Stimulated activated CD8-positive, alpha-beta memory T cell treated with anti-CD3 and anti-CD28 coated beads, Interleukin-2, amount 100 ng/mL, for 1 hour (primary cell): ENCODE results near the gene SSH2.
"Not testable (repeated sequence)": the region's sequence is repeated elsewhere in the genome, so short reads cannot be mapped to it uniquely, and the experiment has no call there.

Source experiments
- DNase-seq, 2 donors: peaks; one replicate each; pipeline ENCODE4 v3.0.0-alpha.2; 2020; ENCODE audit warnings: low read depth in 2 of 2

Gene SSH2

GRCh38 chr17:29880031-29880430 is 50.0 kb downstream of the SSH2 start:
- DNase-seq, result no peak

- DNase-seq, result no peak
Measured at GRCh38 chr17:29874931-29875596, 55.0 kb downstream of the SSH2 start.

DNA sequence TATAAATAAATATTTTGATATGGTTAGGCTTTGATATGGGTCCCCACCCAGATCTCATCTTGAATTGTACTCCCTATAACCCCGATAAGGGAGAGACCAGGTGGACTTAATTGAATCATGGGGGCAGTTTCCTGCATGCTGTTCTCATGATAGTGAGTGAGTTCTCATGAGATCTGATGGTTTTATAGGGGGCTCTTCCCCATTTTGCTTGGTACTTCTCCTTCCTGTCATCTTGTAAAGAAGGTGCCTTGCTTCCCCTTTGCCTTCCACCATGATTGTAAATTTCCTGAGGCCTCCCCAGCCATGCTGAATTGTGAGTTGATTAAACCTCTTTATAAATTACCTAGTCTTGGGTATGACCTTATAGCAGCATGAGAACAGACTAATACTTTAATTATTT is 55.7 kb downstream of the SSH2 start:
- DNase-seq, result not testable (repeated sequence)

GRCh38 chr17:29873476-29873875 is 56.6 kb downstream of the SSH2 start:
- no peak for DNase-seq

DNA sequence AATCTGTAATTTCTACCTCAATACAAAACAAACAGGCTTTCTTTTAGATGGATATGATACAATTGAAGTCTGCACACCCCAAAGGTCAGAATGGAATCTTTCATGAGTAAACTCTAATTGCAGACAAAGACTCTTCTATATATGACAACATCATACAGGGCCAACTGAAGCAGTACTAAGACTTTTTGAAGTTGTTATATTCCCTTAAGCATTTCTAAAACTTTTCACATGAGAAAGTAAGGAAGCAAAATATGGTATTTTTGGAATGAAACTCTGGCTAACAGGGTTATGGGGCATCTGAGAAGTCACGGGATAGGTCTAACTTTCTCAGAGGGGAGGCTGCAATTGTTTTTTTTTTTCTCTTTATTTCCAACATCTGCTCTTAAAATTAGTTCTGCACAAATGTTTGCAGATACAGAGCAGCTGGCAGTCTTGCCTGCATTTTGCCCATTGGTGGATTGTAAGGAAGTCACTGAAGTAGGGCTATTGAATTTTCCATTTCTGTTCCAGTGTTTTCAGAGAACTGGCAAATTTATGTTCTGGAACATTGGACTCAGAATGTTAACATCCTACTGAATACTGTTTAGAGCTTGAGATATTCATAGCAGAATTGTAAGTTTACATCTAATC is 59.1 kb downstream of the SSH2 start:
- no peak for DNase-seq

DNA sequence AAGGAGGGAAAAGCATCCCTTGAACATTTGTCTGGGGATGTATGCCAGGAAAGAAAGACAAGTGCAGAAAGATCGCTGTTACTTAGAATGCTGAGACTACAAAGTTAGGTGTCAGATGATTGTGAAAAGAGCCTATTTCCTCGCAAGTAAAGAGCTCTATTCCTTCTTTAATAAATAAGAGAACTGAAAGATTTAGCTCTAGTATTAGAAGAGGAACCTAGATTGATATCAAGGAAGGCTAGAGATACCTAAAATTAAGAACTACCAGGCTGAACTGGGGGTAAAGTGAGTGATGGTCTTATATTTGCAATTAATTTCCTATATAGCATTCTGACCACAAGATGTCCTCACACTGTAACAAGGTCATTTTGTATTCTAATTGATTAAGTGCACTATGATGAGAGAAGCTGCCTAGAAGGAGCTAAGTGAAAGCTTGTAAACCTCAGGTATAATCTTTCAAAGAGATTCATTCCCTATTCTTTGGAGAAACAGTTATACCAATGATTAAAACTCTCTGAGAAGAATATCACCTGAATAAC is 62.3 kb downstream of the SSH2 start:
- DNase-seq, result no peak

DNA sequence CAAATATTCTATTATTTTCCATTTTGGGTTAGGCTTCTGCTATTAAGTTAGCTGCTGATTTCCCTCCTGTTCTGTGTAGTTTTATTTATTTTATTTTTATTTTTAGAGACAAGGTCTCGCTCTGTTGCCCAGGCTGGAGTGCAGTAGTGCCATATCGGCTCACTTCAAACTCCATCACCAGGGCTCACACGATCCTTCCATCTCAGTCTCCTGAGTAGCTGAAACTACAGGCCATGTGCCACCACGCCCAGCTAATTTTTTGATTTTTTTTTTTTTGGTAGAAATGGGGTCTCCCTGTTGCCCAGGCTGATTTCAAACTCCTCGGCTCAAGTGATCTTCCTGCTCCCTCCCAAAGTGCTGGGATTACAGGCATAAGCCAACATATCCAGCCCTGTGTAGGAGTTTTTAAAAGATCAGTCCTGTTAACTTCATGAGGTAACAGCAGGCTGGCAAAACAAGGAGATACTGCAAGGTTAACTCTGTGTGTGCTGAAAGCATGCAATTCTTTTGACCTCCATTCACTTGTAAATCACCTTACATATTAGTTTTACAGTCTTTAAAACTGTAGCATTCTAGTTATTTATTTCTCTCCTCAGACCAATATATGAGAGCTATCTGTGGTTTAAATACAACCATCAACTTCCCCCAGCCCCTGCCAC is 63.2 kb downstream of the SSH2 start:
- no peak for DNase-seq

- no peak for DNase-seq
Measured at GRCh38 chr17:29864615-29865014, 65.4 kb downstream of the SSH2 start.

- DNase-seq, result not testable (repeated sequence)
Measured at GRCh38 chr17:29864123-29864522, 65.9 kb downstream of the SSH2 start.

GRCh38 chr17:29862951-29863350 is 67.1 kb downstream of the SSH2 start:
- no peak for DNase-seq

- DNase-seq, result no peak
Measured at GRCh38 chr17:29862127-29862526, 67.9 kb downstream of the SSH2 start.

- not testable (repeated sequence) for DNase-seq
Measured at GRCh38 chr17:29859445-29859844, 70.6 kb downstream of the SSH2 start.

- DNase-seq, result no peak
Measured at GRCh38 chr17:29857823-29858222, 72.2 kb downstream of the SSH2 start.

DNA sequence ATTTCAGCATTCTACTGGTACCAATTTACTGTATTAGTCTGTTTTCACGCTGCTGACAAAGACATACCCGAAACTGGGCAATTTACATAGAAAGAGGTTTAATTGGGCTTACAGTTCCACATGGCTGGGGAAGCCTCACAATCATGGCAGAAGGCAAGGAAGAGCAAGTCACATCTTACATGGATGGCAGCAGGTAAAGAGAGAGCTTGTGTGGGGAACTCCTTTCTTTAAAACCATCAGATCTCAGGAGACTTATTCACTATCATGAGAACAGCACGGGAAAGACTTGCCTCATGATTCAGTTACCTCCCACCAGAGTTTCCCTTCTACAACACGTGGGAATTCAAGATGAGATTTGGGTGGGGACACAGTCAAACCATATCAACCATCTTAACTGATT is 72.9 kb downstream of the SSH2 start:
- not testable (repeated sequence) for DNase-seq

DNA sequence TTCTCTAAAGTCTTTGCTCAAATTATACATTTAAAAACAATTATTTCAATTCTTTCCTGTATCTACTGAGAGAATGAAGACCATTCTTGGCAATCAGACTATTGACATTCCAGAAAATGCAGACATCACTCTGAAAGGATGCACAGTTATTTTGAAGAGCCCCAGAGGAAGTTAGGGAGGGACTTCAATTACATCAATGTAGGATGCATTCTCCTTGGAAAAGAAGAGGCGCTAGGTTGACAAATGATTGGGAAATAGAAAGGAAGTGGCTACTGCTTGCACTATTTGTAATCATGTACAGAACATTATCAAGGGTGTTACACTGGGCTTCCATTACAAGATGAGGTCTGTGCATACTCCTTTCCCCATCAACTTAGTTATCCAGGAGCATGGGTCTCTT is 74.3 kb downstream of the SSH2 start:
- no peak for DNase-seq

DNA sequence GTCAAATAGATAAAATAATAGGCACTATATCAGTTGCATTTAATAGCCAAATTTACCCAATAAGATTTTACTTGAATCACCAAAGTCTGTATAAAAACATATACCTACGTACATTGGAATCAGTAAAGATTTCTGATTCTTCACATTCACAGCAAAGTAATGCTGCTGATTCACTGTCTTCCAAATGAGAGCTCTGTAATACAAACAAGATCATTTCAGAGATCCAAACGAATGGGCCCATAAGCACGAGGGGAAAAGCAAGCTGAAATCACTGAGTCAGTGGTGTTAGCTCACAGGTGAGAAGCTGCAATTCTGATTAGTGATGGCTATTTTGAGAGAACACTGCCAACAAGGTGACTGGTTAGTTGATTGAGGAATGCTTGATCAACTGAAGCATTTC is 81.3 kb downstream of the SSH2 start:
- no peak for DNase-seq

GRCh38 chr17:29847527-29848400 is 82.3 kb downstream of the SSH2 start:
- no peak for DNase-seq

DNA sequence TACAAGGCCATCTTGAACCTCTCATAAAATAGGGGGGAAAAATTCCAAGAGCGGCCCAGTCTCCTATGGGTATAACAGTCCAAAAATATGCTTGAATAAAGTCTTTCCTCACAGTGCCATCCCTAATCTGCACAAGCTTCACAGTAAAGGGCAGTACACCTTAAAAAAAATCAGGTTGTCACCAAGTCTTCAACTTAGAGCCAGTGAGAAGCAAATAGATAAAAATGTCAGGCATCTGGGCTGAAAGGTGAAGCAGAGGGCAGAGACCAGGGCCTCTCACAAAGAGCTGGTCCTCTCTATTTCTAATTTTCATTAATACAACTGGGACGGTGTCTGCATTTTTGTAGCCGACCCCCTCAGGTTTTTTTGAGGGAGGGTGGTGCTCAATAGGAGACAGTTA is 82.9 kb downstream of the SSH2 start:
- DNase-seq, result no peak

- no peak for DNase-seq
Measured at GRCh38 chr17:29846298-29846697, 83.7 kb downstream of the SSH2 start.

DNA sequence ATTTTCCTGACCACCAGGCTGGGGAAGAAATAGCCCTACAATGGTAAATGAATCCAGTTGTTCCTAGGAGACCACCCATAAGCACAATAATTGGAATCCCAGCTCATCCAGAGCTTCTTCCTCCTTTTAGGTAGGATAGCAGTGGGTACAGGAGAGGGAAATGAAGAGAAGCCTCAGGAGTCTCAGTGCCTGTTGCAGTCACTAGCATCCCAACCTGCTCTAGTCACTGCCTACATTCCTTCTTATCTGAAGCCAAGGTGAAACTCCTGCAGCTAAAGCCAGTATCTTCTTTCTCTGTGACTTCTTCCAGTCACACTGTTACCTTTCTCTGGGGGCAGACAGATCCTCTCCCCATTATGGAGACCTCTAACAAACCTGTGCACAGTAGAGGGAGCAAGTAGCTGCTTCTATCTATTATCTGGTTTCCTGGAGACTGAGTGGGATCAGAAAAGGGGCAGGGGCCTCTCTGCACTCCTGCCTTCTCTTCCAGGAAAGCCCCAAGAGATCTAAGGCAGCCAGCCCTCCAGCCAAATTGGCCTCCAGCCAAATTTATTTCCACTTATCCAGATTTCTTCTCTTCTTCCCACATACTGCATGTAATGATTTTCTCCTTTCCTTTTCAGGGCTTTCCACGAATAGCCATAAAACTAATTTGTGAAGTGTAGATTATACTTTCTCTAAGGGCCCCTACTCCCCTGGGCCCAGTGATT is 85.5 kb downstream of the SSH2 start:
- no peak for DNase-seq

- no peak for DNase-seq
Measured at GRCh38 chr17:29840884-29841283, 89.1 kb downstream of the SSH2 start.
